ENCODE measurements around the gene AGBL4.

Gene AGBL4

DNA sequence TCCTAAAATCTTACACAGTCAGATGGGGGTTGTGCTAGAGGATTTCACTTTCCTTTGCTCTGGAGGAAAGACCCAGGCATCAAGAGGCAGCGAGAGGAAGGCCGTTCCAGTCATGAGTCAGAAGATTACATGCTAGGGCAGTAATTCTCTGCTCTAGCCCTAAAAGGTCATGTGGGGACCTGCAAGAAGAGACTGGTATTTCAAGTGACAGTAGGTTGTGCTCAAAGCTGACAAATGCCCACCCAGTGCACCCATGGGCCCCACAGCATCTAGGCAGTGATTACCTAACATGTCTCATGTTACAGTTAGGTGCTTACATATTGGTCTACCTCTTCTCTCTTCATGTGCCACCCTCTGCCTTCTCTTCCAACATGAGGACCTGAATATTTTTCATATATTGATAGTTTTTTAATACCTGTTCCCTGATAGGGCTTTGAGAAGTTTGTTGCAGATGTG lies 1147.4 kb downstream of the AGBL4 start:
- no peak for DNase-seq

GRCh38 chr1:48875552-48876329 lies 1148.0 kb downstream of the AGBL4 start:
- no peak for DNase-seq

DNA sequence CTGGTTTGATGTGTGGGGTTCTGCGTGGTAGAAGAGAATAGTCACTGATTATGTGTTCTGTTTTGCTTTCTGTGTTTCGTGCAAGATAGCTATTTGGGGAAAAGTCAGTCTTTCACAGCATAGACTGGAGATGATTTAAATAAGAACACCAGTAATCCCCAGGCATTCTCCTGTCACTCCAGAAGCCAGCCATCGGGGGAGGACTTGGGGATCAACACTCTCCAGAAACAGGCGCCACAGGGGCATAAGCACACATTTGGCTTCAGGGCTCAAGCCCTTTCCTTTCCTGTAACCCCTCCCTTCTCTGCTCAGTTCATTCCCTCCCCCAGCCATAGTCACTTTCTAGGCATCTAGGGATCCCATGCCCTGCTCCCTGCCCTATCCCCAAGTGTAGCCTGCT lies 1149.8 kb downstream of the AGBL4 start:
- no peak for DNase-seq

DNA sequence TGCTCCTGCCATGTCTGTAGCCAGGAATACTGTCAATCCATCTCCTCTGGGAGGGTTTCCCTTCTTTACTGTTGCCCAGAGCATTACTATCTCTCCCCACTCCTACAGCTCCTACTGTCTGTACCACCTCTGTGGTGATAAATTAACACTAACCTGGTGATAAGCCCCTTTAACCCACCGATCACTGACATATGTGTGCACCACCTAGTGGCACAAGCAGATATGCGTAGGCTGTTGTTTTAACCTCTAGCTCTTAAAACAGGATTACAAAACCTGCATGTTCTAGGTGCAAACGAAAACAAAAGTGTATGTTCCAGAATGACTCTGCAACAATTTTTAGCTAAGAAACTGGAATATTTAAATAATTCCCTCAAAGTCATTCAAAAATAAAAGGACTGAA lies 1153.2 kb downstream of the AGBL4 start:
- no peak for DNase-seq

- DNase-seq = no peak
Measured at GRCh38 chr1:48869116-48869893, 1154.4 kb downstream of the AGBL4 start.

DNA sequence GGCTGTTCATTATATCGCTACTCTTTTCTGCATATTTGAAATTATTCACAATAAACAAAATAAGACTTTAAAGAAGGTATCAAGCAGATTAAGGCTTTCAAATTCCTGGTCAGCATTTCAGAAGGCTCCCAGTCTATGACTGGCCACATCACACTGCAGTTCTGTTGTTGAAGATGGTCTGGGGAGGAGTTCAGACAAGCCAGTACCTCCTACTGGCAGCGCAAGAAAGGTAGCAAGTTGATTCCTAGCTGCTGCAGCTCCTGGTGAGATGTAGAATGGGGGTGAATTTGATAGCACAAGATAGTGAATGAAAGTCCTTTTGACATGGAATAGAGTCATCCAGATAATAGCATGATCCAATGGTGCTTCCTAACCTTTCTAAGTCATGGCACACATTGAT lies 1158.8 kb downstream of the AGBL4 start:
- no peak for DNase-seq

DNA sequence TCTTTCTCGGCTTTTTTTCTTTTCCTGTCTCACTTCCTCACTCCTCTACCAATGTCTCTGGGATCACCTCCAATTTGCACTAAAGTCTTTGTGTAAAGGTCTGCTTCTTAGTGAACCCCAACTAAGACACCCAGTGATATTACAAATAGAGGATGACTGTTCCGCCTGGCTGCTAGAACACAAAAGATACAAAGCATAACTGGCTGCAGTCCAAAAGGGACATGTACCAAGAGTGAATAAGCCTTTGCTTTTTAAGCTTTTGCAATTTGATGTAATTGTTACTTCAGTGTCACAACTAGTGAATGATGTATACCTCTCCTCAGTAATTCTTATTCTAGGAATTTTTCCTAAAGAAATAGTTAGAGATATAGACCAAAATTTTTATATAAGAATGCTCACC lies 1164.3 kb downstream of the AGBL4 start:
- DNase-seq = no peak

DNA sequence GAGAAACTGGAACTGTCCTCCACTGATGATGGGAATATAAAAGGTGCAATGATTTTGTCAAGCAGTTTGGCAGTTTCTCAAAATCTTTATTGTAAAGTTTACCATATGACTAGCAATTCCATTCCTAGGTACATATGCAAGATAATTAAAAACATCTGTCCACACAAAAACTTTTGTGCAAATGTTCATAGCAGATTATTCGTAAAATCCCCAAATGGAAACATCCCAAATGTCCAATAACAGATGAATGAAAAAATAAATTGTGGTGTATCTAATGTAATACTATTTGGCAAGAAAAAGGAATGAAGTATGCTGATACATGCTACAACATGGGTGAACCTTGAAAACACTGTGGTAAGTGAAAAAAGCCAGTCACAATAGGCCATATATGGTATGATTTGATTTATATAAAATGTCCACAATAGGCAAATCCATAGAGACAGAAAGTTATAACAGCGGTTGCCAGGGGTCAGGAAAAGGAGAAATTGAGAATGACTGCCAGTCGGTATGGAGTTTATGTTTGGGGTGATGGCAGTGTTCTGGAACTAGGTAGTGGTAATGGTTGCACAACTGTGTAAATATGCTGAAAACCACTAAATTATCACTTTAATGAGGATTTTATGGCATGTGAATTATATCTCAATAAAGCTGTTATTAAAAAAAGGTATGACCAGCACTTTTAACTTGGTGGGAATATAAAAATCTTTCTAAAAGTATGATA lies 1165.4 kb downstream of the AGBL4 start:
- no peak for DNase-seq

GRCh38 chr1:48853006-48853405 lies 1170.7 kb downstream of the AGBL4 start:
- no peak for DNase-seq

DNA sequence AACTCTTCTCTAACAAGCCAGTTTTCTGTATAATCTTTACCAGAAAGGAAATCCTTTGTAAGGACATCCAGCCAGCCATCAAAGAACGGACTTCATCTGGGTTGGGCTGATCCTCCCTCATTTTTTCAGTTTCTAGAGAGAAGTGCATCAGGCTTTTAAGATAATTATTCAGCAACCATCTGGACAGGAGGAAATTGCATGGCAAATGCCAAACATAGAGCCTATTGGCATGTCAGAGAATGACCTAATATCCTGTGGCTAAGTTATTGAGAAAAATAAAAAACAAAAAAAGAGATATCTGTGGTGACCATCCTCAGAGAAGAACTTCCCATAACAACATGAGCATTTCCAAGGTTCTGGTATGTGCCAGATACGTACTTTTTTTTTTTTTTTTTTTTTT lies 1172.1 kb downstream of the AGBL4 start:
- DNase-seq = no peak

DNA sequence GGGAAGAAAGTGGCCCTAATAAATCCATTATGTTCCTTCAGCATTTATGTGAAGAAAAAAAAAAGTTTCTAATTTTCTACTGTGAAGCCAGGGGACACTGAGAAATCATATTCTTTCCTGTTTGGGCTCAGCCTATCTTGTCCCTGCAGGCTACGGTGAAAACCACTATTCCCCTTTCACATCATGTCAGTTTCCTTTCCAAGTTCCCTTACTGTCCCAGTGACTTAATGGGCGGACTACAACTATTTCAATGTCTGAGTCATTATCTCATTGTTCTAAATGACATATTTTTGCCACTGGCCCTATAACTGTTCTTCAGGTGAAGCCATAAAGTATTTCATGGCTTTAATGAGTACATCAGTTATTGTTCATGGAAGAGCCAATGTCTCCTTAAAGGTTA lies 1175.7 kb downstream of the AGBL4 start:
- no peak for DNase-seq

GRCh38 chr1:48846441-48846840 lies 1177.3 kb downstream of the AGBL4 start:
- DNase-seq = no peak

DNA sequence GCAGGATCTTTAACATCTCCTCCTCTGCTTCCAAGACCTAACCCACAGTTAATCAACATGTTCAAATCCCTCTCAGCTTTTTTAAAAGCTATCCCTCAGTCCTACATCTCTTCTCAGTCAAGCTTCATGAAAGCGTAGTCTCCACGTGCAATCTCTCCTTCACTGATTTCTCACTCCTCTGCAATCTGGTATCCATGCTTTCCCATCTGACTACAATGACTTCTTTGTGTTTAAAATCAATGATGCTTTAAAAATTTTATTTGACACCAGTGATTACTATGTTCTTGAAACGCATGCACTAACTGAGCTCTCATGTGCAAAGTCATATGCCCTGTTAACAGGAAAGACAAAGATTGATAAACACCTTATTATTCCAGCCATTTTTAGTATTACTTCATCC lies 1179.6 kb downstream of the AGBL4 start:
- no peak for DNase-seq

- no peak for DNase-seq
Measured at GRCh38 chr1:48841966-48842365, 1181.8 kb downstream of the AGBL4 start.

GRCh38 chr1:48841461-48841860 lies 1182.3 kb downstream of the AGBL4 start:
- no peak for DNase-seq

GRCh38 chr1:48831120-48831978 lies 1192.4 kb downstream of the AGBL4 start:
- DNase-seq = no peak

DNA sequence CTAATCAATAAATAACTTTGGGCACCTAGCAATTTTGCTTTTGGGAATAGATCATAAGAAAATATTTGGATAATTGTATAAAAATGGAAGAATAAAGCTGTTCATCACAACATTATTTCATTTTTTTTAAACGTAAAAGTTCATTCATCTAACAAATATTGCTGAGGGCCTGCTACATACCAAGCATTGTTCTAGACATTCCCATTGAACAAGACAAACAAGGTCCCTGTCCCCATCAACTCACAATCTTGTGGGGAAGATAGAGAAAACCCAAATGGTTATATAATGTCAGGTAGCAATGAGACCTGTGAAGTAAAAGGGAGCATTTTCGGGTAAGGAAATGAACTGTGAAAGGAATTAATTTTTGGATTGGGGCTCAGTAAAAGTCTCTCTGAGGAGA lies 1193.0 kb downstream of the AGBL4 start:
- DNase-seq = no peak

- DNase-seq = no peak
Measured at GRCh38 chr1:48829446-48829845, 1194.3 kb downstream of the AGBL4 start.

DNA sequence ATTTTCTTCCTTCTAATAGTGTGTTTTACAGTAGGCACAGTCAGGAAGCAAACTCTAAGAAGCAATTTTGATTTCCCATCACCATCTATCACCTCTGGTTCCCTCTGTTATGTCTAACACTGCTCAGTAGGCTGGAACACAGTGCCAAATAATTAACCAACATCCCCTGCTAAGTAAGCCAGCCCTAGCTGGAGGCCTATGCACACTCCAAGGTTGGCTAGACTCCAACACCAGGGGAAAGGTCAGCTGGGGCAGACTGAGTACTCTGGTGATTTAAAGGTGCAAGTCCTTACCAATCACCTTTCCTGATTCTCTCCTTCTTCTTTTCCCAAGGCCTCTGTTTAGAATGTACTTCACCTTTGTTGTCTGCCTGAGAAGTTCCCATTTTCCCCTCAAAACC lies 1200.6 kb downstream of the AGBL4 start:
- no peak for DNase-seq

DNA sequence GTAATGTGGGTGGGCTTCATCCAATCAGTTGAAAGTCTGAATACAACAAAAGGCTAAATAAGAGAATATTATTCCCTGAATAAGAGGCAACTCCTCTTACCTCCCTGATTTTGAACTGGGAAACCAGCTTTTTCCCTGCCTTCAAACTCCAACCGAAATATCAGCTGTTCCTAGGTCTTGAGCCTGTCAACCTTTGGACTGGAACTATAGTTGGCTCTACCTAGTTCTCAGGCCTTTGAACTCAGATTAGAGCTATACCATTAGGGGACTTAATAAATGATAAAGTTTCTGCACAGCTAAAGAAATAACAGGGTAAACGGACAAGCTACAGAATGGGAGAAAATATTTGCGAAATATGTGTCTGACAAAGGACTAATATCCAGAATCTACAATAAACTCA lies 1203.3 kb downstream of the AGBL4 start:
- no peak for DNase-seq

DNA sequence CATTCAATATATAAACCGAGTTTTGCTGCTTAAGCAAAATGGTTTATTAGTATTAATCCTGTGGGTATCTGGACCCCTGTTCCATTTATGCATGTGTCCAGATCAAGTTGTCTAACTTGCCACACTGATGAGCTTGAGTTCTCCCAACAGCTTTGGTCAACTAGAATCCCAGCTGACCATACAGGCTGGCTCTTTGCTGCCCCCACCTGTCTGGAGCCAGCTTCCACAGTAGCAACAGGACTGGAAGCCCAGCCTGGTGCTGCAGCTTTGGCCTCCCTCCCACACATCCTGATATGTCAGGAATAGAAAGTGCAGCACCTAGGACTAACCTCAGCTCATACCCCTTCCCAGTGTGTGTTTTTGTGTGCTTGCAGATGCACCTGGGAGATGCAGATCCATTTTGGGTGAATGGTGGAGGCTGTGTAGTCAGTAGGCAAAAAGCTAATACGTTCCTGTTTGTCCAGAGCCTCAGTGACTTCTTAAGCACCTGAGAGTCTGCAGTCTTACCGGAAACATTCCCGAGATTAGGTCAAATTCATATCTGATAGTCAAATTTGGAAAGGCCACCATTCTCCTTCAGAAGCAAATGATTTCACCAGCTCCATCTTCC lies 1206.1 kb downstream of the AGBL4 start:
- no peak for DNase-seq

- DNase-seq = no peak
Measured at GRCh38 chr1:48810740-48811139, 1213.0 kb downstream of the AGBL4 start.

All from cortex of kidney (tissue), 1 donor.